Measurements from ENCODE around the gene THAP2.

THAP2 gene

GRCh38 chr12:71710276-71711125, 46.4 kb downstream of the THAP2 start:
- TF ChIP-seq GATA3 (IDR thresholded peaks at IDR 0.05; ENCODE audit: low read depth, low read length) (no peak), GATA2 (IDR thresholded peaks at IDR 0.05; ENCODE audit: low read depth, low read length) (no peak)

- TF ChIP-seq GATA3 (IDR thresholded peaks at IDR 0.05; ENCODE audit: low read depth, low read length) = no peak
- no peak for TF ChIP-seq GATA2 (IDR thresholded peaks at IDR 0.05; ENCODE audit: low read depth, low read length)
These were observed 54.5 kb downstream of the THAP2 start for GRCh38 chr12:71718611-71719010.

GRCh38 chr12:71719647-71720370, 55.7 kb downstream of the THAP2 start:
- TF ChIP-seq GATA3 (IDR thresholded peaks at IDR 0.05; ENCODE audit: low read depth, low read length) (no peak), GATA2 (IDR thresholded peaks at IDR 0.05; ENCODE audit: low read depth, low read length) (no peak)

- TF ChIP-seq GATA3 (IDR thresholded peaks at IDR 0.05; ENCODE audit: low read depth, low read length) = no peak
- no peak for TF ChIP-seq GATA2 (IDR thresholded peaks at IDR 0.05; ENCODE audit: low read depth, low read length)
These were observed 57.8 kb downstream of the THAP2 start for GRCh38 chr12:71721783-71722505.

- no peak for TF ChIP-seq GATA2 (IDR thresholded peaks at IDR 0.05; ENCODE audit: low read depth, low read length)
- no peak for TF ChIP-seq GATA3 (IDR thresholded peaks at IDR 0.05; ENCODE audit: low read depth, low read length)
These were observed 60.9 kb downstream of the THAP2 start for GRCh38 chr12:71725011-71725410.

GRCh38 chr12:71726548-71726947, 62.4 kb downstream of the THAP2 start:
- no peak for TF ChIP-seq GATA2 (IDR thresholded peaks at IDR 0.05; ENCODE audit: low read depth, low read length)
- no peak for TF ChIP-seq GATA3 (IDR thresholded peaks at IDR 0.05; ENCODE audit: low read depth, low read length)

- no peak for TF ChIP-seq GATA3 (IDR thresholded peaks at IDR 0.05; ENCODE audit: low read depth, low read length)
- TF ChIP-seq GATA2 (IDR thresholded peaks at IDR 0.05; ENCODE audit: low read depth, low read length) = no peak
These were observed 63.9 kb downstream of the THAP2 start for GRCh38 chr12:71727958-71728357.

All from SH-SY5Y (cell line).